GM12873 (cell line): Measurements from ENCODE around the gene PACRG.

Source experiments
- CTCF ChIP-seq: IDR thresholded peaks from 2 replicates; pipeline ENCODE4 v1.5.1; 2012; ENCODE audit warnings: low read depth, mild to moderate bottlenecking, moderate library complexity, low read length, control low read depth; ENCODE audit not compliant: insufficient read depth; ENCODE audit errors: missing control alignments

PACRG gene

GRCh38 chr6:163352011-163352685 is 624.4 kb downstream of the PACRG start:
- no peak for TF ChIP-seq CTCF

GRCh38 chr6:163352966-163353365 is 625.2 kb downstream of the PACRG start:
- TF ChIP-seq CTCF: no peak

- TF ChIP-seq CTCF: no peak
Observed at GRCh38 chr6:163354085-163354484, 626.3 kb downstream of the PACRG start.

GRCh38 chr6:163354761-163355425 is 627.1 kb downstream of the PACRG start:
- no peak for TF ChIP-seq CTCF

GRCh38 chr6:163355426-163355991 is 627.7 kb downstream of the PACRG start:
- TF ChIP-seq CTCF: no peak

- TF ChIP-seq CTCF: no peak
Observed at GRCh38 chr6:163356324-163356723, 628.5 kb downstream of the PACRG start.

- TF ChIP-seq CTCF: no peak
Observed at GRCh38 chr6:163356743-163357142, 629.0 kb downstream of the PACRG start.
